Osteoblast (primary cell): Measurements from ENCODE around the gene AKT3. TPM values are rescaled to one million over a fixed set of nuclear protein-coding genes. Genes with fewer than 3 reads are reported as not detected.

Experiments used
- DNase-seq: peaks from one replicate; pipeline ENCODE4 v3.0.0; 2011; ENCODE audit warnings: low spot score, mixed read lengths; ENCODE audit not compliant: insufficient read length; ENCODE audit errors: missing footprints
- H2AFZ ChIP-seq: 2 replicates; pipeline ENCODE4 v1.6.0; 2011; ENCODE audit warnings: mild to moderate bottlenecking, low read length
- H3K27ac ChIP-seq: 2 replicates; pipeline ENCODE4 v1.5.1; 2011; ENCODE audit warnings: mild to moderate bottlenecking, low read depth, low read length, moderate library complexity
- H3K27me3 ChIP-seq: 2 replicates; pipeline ENCODE4 v1.6.0; 2012; ENCODE audit warnings: mild to moderate bottlenecking, control low read depth, inconsistent platforms, low read length, moderate library complexity; ENCODE audit not compliant: insufficient read depth
- H3K36me3 ChIP-seq: 2 replicates; pipeline ENCODE4 v1.5.1; 2011; ENCODE audit warnings: mild to moderate bottlenecking, low read length, control low read depth, moderate library complexity; ENCODE audit not compliant: insufficient read depth
- H3K4me1 ChIP-seq: 2 replicates; pipeline ENCODE4 v1.5.1; 2011; ENCODE audit warnings: mild to moderate bottlenecking, low read length, control low read depth, moderate library complexity; ENCODE audit not compliant: insufficient read depth
- H3K4me2 ChIP-seq: 2 replicates; pipeline ENCODE4 v1.6.0; 2011; ENCODE audit warnings: mild to moderate bottlenecking, low read length; ENCODE audit not compliant: insufficient read depth
- H3K4me3 ChIP-seq: fragments of 200-600 bp; sonication (generic); 3 replicates; pipeline ENCODE4 v1.5.1; 2012; ENCODE audit warnings: mild to moderate bottlenecking, low read length, inconsistent platforms; ENCODE audit not compliant: insufficient read depth
- H3K79me2 ChIP-seq: 2 replicates; pipeline ENCODE4 v1.6.0; 2012; ENCODE audit warnings: mild to moderate bottlenecking, low read length, control low read depth, inconsistent platforms; ENCODE audit not compliant: insufficient read depth
- H3K9me3 ChIP-seq: 2 replicates; pipeline ENCODE4 v1.5.1; 2011; ENCODE audit warnings: low read depth, low read length, control low read depth
- H4K20me1 ChIP-seq: 2 replicates; pipeline ENCODE4 v1.6.0; 2012; ENCODE audit warnings: mild to moderate bottlenecking, low read length, control low read depth; ENCODE audit not compliant: insufficient read depth
- total RNA-seq: library from RNA; depleted of rRNA; stranded (reverse); fragments of >200 nt; gene quantifications from 2 replicates; pipeline ENCODE4 v1.2.3, GENCODE V29; 2012
- TF ChIP-seq, protein P1 (sequence below): IDR thresholded peaks from 2 replicates; pipeline ENCODE4 v1.5.1; 2011; ENCODE audit warnings: mild to moderate bottlenecking, low read depth, low read length, moderate library complexity; ENCODE audit errors: extremely low read depth

The AKT3 gene
- total RNA-seq, 1 donor, result 38.7 TPM

DNA sequence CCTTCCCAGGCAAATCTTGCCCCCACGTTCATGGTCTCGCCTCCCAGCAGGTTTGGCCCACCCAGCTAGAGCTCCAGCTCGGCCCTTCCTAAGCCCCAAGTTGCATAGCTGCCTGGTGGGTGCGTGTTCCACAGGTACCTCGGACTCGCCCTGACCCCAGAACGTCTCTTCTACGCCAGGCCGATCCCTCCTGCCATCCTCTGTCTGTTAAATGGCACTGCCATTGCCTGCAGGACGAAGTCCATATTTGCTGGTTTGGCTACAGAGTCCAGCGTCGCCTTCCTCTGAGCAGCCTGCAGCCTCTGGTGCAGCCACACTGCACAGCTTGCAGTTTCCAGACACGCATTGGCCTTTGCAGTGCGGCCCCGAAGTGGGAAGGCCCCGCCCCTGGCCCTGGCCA lies 366.1 kb downstream of the AKT3 start:
- Histone ChIP-seq H4K20me1 (no peaks in the 10 kb centered on the region), H3K27ac (no peak overlapping the region), H2AFZ (no peak overlapping the region), H3K79me2 (no peaks in the 10 kb centered on the region), H3K4me1 (peaks cover 13% of the 10 kb centered on the region), H3K9me3 (no peaks in the 10 kb centered on the region), H3K4me2 (no peak overlapping the region), H3K27me3 (no peaks in the 10 kb centered on the region), H3K36me3 (no peaks in the 10 kb centered on the region), H3K4me3 (no peak overlapping the region)
- no peak for DNase-seq
- TF ChIP-seq, protein P1, sequence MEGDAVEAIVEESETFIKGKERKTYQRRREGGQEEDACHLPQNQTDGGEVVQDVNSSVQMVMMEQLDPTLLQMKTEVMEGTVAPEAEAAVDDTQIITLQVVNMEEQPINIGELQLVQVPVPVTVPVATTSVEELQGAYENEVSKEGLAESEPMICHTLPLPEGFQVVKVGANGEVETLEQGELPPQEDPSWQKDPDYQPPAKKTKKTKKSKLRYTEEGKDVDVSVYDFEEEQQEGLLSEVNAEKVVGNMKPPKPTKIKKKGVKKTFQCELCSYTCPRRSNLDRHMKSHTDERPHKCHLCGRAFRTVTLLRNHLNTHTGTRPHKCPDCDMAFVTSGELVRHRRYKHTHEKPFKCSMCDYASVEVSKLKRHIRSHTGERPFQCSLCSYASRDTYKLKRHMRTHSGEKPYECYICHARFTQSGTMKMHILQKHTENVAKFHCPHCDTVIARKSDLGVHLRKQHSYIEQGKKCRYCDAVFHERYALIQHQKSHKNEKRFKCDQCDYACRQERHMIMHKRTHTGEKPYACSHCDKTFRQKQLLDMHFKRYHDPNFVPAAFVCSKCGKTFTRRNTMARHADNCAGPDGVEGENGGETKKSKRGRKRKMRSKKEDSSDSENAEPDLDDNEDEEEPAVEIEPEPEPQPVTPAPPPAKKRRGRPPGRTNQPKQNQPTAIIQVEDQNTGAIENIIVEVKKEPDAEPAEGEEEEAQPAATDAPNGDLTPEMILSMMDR, result no peak

DNA sequence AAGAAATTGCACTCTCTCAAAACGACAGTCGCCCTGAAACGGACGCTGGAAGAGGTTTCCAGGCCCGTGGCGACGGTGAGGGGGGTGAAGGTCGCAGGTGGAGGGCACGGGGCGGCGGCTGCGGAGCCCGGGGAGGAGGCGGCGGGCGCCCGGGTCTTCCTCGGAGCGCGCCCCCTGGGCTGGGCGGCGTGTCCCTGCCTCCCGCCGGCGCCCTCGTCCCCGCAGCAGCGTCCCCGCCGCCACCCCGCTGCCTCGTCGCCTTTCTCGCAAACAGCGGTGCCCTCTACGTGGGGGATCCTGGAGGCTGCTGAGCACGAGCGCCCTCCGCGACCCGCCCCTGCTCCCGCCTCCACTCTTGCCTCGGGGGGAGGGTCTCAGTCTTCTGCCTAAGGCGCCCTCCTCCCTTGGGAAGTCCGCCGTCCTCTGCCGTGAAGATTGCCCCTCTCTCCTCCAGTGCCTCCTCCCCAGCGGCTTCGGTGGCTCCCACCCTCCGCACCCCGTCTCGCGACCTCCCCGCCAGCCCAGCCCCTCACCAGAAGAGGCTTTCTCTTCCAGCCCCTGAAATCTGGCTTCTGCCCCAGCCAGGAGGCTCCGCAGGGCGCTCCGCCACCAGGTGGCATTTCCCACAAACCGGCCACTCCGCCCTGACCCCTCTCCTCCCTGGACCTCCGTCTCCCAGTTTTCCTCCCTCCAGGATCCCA lies 366.8 kb downstream of the AKT3 start:
- Histone ChIP-seq H3K9me3 (no peaks in the 10 kb centered on the region), H3K4me1 (peaks cover 13% of the 10 kb centered on the region), H3K4me3 (peak overlapping the region; percentile 57), H3K79me2 (no peaks in the 10 kb centered on the region), H3K27me3 (no peaks in the 10 kb centered on the region), H2AFZ (peak overlapping the region; percentile 7), H4K20me1 (no peaks in the 10 kb centered on the region), H3K4me2 (peak overlapping the region; percentile 69), H3K27ac (no peak overlapping the region), H3K36me3 (no peaks in the 10 kb centered on the region)
- TF ChIP-seq, protein P1, result peak; percentile 8
- no peak for DNase-seq

DNA sequence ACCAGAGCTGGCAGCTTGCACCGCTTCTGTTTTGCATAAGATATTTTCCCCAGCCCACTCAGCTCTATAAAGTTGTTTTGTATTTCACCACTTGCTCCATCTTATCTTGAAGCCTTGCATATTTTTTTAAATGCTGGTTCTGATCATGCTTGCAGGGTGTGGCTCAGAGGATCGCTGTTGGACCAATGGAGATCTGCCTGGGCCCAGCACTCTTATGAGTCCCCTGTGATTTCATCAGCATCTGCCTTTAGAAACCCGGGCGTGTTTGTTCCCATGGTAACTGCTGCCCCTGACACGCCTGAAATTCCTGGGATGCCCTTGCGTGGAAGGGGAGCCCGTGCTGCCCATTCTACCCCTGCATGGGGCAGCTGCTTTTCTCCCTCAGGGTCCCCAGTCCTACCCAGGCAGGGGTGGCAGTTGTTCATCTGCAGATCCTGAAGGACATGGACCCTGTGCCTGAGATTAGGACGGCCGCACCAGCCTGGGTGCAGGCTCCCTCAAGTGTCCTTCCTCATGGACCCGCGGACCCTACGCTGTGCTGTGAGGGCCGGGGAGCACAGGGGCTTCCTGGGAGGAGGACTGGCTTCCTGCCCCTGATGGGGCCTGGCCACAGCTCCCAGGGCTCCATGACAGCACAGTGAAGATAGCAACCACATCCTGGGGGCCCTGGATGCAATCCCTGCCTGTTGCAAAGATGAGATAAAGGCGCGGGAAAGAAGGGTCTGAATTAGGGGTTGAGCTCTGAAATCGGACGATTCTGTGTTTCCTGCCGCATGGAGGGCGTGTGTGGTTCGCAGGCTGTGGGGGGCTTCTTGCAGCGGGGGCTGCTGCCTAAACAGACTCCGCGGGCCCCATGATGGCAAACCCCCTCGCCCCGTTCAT lies 367.7 kb downstream of the AKT3 start:
- TF ChIP-seq, protein P1, result no peak
- peak; percentile 94 for DNase-seq

DNA sequence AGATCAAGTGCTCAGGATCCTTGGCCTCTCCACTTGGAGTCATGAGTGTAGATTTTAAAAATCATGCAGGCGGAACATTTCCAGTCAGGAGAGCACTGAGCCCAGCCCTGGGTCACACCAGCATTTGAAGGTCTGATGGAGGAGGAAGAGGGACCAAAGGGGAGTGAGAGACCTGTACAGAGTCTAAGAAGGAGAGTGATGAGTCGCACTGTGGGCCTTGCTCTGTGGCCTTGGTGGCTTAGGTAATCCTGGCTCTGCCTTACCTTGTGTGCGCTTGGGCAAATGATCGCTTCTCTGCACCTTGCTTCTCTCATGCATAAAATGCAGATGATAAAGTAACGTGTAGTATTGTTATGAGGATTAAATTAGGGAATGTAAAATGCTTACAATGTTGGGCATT lies 368.9 kb downstream of the AKT3 start:
- H3K4me3 ChIP-seq, result no peak overlapping the region
- no peak for DNase-seq
- TF ChIP-seq, protein P1, result no peak

More for the DNA sequence above, 367.7 kb downstream of the AKT3 start:
- Histone ChIP-seq H3K4me1 (peaks cover 13% of the 10 kb centered on the region), H4K20me1 (no peaks in the 10 kb centered on the region), H3K36me3 (no peaks in the 10 kb centered on the region), H2AFZ (peak overlapping the region; percentile 7), H3K79me2 (no peaks in the 10 kb centered on the region), H3K4me2 (peak overlapping the region; percentile 69), H3K27me3 (no peaks in the 10 kb centered on the region), H3K4me3 (peak overlapping the region; percentile 57), H3K9me3 (no peaks in the 10 kb centered on the region), H3K27ac (no peak overlapping the region)

More for the DNA sequence above, 368.9 kb downstream of the AKT3 start:
- Histone ChIP-seq H3K4me2 (no peak overlapping the region), H3K27ac (no peak overlapping the region), H3K79me2 (no peaks in the 10 kb centered on the region), H3K4me1 (peaks cover 13% of the 10 kb centered on the region), H4K20me1 (no peaks in the 10 kb centered on the region), H3K36me3 (no peaks in the 10 kb centered on the region), H2AFZ (no peak overlapping the region), H3K9me3 (no peaks in the 10 kb centered on the region), H3K27me3 (no peaks in the 10 kb centered on the region)
